ENCODE data around the gene CWC27.

- TF ChIP-seq PHTF2 (CRISPR knock-in tag; IDR thresholded peaks at IDR 0.05) (no peak), POLR2AphosphoS5 (IDR thresholded peaks at IDR 0.05; ENCODE audit: control insufficient read depth, insufficient read depth, low read depth, low read length) (no peak), POLR2A (conservative IDR thresholded peaks at IDR 0.05) (no peak), CREB1 (IDR thresholded peaks at IDR 0.05) (no peak), CREB1 (CRISPR knock-in tag; IDR thresholded peaks at IDR 0.05) (no peak), EP300 (IDR thresholded peaks at IDR 0.05; ENCODE audit: low read length) (no peak), GTF2B (IDR thresholded peaks at IDR 0.05; ENCODE audit: extremely low read depth, insufficient read length) (no peak)
These were observed 292.7 kb downstream of the CWC27 start for GRCh38 chr5:65061250-65061973.

Measured in K562 (cell line).